ENCODE results near the gene PCAT6. TPM values are rescaled to one million over a fixed set of nuclear protein-coding genes. Genes with fewer than 3 reads are reported as not detected.

The PCAT6 gene
- total RNA-seq, 1 experiment from 2014 or later, result 4.8 TPM

GRCh38 chr1:202786804-202787203 lies 23.9 kb upstream of the PCAT6 start:
- peak overlapping the region in 1 of 3 experiments; percentile 39; a peak in 2 of 7 replicates for H3K27ac Mint-ChIP-seq

More at GRCh38 chr1:202786804-202787203, 23.9 kb upstream of the PCAT6 start:
- H3K18ac ChIP-seq (ENCODE audit: insufficient read length, low read depth, low read length), result no peak overlapping the region
- H3K4me2 ChIP-seq (ENCODE audit: insufficient read depth, insufficient read length, low read length), result no peak overlapping the region
- H3K56ac ChIP-seq (ENCODE audit: insufficient read length, low read depth, low read length), result no peak overlapping the region
- H2AFZ ChIP-seq (ENCODE audit: low read length), result no peak overlapping the region
- H2BK15ac ChIP-seq (ENCODE audit: low read depth, low read length), result no peak overlapping the region
- TF ChIP-seq CTCF (conservative IDR thresholded peaks at IDR 0.05), result no peak
- no peak overlapping the region for H2BK20ac ChIP-seq (ENCODE audit: low read depth, low read length, poor library complexity, severe bottlenecking)
- H3K9me3 ChIP-seq (ENCODE audit: control insufficient read depth, low read depth, low read length), result no peaks in the 10 kb centered on the region
- peaks cover 2 to 15% of the 10 kb centered on the region in 2 experiments; a peak in 3 of 4 replicates for H3K4me1 Mint-ChIP-seq
- no peaks in the 10 kb centered on the region; the same call in 1 of the 2 replicates for H3K4me1 ChIP-seq (ENCODE audit: insufficient read depth, low read length)
- no peaks in the 10 kb centered on the region for H3K9me3 Mint-ChIP-seq
- no peak overlapping the region for H3K27ac ChIP-seq (ENCODE audit: insufficient read length, low read depth, low read length)
- H2BK5ac ChIP-seq (ENCODE audit: insufficient read length, low read length), result no peak overlapping the region
- H3K27me3 ChIP-seq (ENCODE audit: insufficient read depth, low read length), result no peaks in the 10 kb centered on the region
- no peak overlapping the region for H2BK120ac ChIP-seq (ENCODE audit: low read depth, low read length, poor library complexity, severe bottlenecking)
- WGBS (ENCODE audit: extremely low coverage, insufficient read length, low lambda C conversion rate), result no CpG with 5 or more reads among the region's 4 CpGs
- H4K91ac ChIP-seq (ENCODE audit: insufficient read length, low read depth, low read length), result no peak overlapping the region
- H3K79me1 ChIP-seq (ENCODE audit: insufficient read depth, low read depth, low read length, poor library complexity, severe bottlenecking), result peaks cover 3% of the 10 kb centered on the region
- H4K8ac ChIP-seq (replicated peaks; ENCODE audit: insufficient read length, low read depth, low read length), result no peak overlapping the region
- H3K4me3 Mint-ChIP-seq, result no peak overlapping the region
- H3K23ac ChIP-seq (ENCODE audit: insufficient read length, low read depth, low read length), result no peak overlapping the region
- no peak overlapping the region for H2BK12ac ChIP-seq (ENCODE audit: insufficient read length, low read depth, low read length)
- H2AK5ac ChIP-seq (ENCODE audit: insufficient read length, low read length), result no peak overlapping the region
- H3K36me3 Mint-ChIP-seq (ENCODE audit: insufficient read depth in 1 of 3, low read depth in 3 of 3), result peaks cover 11 to 16% (median 13%) of the 10 kb centered on the region in 3 experiments; a peak in 6 of 7 replicates
- no peak for DNase-seq
- H3K4ac ChIP-seq (ENCODE audit: low read depth, low read length), result no peak overlapping the region
- no peak overlapping the region for H3K14ac ChIP-seq (ENCODE audit: insufficient read depth, low read length)
- no peak overlapping the region for H3T11ph ChIP-seq (ENCODE audit: low read length)
- H3K27me3 Mint-ChIP-seq (ENCODE audit: low read depth), result no peaks in the 10 kb centered on the region
- no peak overlapping the region for H3K9ac ChIP-seq (ENCODE audit: extremely low read depth, insufficient read length, low read length)
- H4K5ac ChIP-seq (ENCODE audit: insufficient read length, low read depth, low read length), result no peak overlapping the region
- H3K23me2 ChIP-seq (ENCODE audit: insufficient read length, low read depth, low read length, poor library complexity, severe bottlenecking), result no peaks in the 10 kb centered on the region
- H3K79me2 ChIP-seq (ENCODE audit: insufficient read depth, low read length), result peaks cover 51% of the 10 kb centered on the region; the same call in 1 of the 2 replicates
- H4K20me1 ChIP-seq (ENCODE audit: control insufficient read depth, insufficient read depth, insufficient read length), result no peaks in the 10 kb centered on the region
